Esophagus muscularis mucosa (tissue), 4 donors: ENCODE measurements around the gene SGF29.

Source experiments
- CTCF ChIP-seq, 3 experiments: fragments of 200-600 bp in 2 of 3; fragments of 450-650 bp in 1 of 3; sonication (generic) in 2 of 3; IDR thresholded peaks; one replicate each; pipeline ENCODE4 v1.5.1; 2017 to 2019; ENCODE audit warnings: antibody characterized with exemption in 3 of 3, mild to moderate bottlenecking in 2 of 3, moderate library complexity in 1 of 3
- EP300 ChIP-seq: sonication (generic); formaldehyde crosslinking; IDR thresholded peaks from one replicate; pipeline ENCODE4 v1.6.1; 2017; ENCODE audit warnings: antibody characterized with exemption
- POLR2A ChIP-seq: fragments of 450-650 bp; IDR thresholded peaks from one replicate; pipeline ENCODE4 v1.6.1; 2017; ENCODE audit warnings: antibody characterized with exemption, moderate library complexity, mild to moderate bottlenecking, low read depth
- POLR2AphosphoS5 ChIP-seq, 2 donors: sonication (generic); formaldehyde crosslinking; IDR thresholded peaks; one replicate each; pipeline ENCODE4 v1.6.1; 2017; ENCODE audit warnings: antibody characterized with exemption in 2 of 2

- no peak for TF ChIP-seq CTCF (IDR thresholded peaks at IDR 0.05)
- no peak for TF ChIP-seq POLR2A
- TF ChIP-seq EP300: no peak
- TF ChIP-seq POLR2AphosphoS5 (IDR thresholded peaks at IDR 0.05): no peak
These were observed 39.3 kb downstream of the SGF29 start for GRCh38 chr16:28592979-28593553.
